ENCODE results near the gene ZMYND10.

GRCh38 chr3:50352781-50353180 lies 7.2 kb upstream of the ZMYND10 start:
- no peak for TF ChIP-seq EZH2 (IDR thresholded peaks at IDR 0.05; ENCODE audit: low read length)
- TF ChIP-seq, protein P1, sequence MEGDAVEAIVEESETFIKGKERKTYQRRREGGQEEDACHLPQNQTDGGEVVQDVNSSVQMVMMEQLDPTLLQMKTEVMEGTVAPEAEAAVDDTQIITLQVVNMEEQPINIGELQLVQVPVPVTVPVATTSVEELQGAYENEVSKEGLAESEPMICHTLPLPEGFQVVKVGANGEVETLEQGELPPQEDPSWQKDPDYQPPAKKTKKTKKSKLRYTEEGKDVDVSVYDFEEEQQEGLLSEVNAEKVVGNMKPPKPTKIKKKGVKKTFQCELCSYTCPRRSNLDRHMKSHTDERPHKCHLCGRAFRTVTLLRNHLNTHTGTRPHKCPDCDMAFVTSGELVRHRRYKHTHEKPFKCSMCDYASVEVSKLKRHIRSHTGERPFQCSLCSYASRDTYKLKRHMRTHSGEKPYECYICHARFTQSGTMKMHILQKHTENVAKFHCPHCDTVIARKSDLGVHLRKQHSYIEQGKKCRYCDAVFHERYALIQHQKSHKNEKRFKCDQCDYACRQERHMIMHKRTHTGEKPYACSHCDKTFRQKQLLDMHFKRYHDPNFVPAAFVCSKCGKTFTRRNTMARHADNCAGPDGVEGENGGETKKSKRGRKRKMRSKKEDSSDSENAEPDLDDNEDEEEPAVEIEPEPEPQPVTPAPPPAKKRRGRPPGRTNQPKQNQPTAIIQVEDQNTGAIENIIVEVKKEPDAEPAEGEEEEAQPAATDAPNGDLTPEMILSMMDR (optimal IDR thresholded peaks at IDR 0.05 in 1 of 3, IDR thresholded peaks at IDR 0.05 in 1 of 3, conservative IDR thresholded peaks at IDR 0.05 in 1 of 3; ENCODE audit: extremely low read depth in 1 of 3, insufficient read depth in 2 of 3, low read length in 3 of 3), result peak in 2 of 3 experiments; percentile 18 to 44
